ENCODE data around the gene COPS4.
"Not testable (repeated sequence)": the region's sequence is repeated elsewhere in the genome, so short reads cannot be mapped to it uniquely, and the experiment has no call there.

The COPS4 gene

DNA sequence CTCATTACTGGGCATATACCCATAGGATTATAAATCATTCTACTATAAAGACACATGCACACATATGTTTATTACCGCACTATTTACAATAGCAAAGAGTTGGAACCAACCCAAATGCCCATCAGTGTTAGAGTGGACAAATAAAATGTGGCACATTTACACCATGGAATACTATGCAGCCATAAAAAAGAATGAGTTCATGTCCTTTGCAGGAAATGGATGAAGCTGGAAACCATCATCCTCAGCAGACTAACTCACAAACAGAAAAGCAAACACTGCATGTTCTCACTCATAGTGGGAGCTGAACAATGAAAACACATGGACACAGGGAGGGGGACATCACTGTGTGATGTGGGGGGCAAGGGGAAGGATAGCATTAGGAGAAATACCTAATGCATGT is 11.4 kb upstream of the COPS4 start:
- not testable (repeated sequence) for DNase-seq (ENCODE audit: low read depth)

DNA sequence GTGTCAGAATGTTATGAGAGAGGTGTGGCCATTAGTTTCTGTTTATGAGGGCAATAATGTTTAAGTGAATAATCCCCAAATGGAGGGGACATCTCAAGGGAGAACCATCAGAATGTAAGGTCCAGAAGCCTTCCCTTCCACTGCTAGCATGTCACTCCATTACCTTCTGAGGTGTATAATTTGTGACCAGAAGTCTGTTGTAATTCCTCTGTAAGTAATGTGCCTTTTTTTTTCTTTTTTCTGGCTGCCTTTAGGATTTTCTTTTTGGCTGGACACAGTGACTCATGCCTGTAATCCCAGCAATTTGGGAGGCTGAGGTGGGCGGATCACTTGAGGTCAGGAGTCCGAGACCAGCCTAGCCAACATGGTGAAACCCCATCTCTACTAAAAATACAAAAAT is 10.8 kb upstream of the COPS4 start:
- DNase-seq (ENCODE audit: low read depth), result no peak

DNA sequence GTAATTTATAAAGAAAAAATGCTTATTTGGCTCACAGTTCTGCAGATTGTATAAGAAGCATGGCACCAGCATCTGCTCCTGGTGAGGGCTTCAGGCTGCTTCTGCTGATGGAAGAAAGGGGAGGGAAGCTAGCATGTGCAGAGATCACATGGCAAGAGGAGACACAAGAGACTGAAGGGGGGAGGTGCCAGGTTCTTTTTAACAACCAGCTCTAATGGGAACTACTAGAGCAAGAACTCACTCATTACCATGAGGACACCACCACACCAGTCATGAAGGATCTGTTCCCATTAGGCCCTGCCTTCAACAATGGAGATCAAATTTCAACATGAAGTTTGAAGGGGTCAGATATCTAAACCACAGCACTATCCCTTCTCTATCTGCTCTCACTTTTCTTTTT is 9.4 kb upstream of the COPS4 start:
- no peak for DNase-seq (ENCODE audit: low read depth)

DNA sequence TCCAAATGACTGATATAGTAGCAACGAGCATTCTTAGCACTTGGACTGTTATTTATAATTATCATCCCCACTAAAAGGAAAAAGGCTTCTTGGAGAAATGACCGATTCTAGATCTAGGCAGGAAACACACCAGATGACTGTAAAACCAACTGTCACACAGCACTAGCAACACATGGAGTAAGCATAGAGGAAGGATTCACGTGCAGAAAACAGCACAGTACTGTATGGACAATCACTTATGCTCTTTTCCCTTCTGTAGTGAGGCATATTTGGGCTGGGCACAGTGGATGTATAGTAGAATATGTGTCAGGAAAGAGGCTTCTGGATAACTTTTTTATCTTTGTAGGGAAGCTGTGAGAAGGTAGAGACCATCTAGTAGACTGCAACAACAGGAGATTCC is 6.0 kb upstream of the COPS4 start:
- DNase-seq (ENCODE audit: low read depth), result no peak

DNA sequence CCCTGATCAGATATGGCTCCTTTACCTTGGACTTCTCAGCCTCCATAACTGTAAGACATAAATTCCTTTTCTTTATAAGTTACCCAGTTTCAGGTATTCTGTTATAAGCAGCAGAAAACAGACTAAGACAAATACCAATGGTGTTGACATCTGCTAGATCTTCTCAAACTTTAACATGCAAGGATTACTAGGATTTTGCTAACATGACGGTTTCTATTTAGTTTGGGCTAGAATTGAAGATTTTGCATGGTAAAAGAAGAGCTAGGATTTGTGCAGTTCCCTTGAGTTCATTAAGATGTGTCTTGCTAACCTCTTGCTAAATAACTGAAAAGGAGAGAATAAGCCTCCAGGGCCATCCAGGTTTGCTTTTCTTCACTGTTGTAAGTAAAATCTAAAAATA is 5.3 kb upstream of the COPS4 start:
- no peak for DNase-seq (ENCODE audit: low read depth)

DNA sequence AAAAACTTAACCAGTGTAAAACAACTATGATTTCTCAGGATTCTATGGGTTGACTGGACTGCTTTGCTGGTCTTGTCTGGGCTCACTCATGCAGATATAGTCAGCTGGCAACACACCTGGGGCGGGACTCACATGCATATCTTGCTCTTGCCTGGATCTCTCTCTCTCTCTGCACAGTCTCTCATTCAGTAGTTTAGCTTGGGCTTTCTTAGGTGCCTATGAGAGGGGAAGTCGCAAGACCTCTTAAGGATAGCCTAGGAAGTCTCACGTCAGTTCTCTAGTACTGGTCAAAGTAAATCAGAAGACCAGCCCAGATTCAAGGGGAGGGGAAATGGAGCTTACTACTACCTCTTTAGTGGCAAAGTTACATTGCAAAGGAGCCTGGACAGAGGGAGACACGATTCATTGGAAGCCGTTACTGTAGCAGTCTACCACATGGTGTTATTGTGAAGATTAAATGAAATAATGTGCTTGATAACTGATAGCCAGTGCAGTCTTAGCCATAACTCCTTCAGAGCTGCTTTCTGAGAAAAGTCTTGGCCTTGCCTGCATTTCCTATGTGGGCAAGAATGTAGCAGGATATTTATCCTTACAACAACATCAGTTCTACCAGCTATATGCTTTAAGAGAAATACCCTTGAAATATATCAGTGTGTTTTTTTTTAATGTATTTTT is 2.1 kb downstream of the COPS4 start:
- DNase-seq (ENCODE audit: low read depth), result no peak

DNA sequence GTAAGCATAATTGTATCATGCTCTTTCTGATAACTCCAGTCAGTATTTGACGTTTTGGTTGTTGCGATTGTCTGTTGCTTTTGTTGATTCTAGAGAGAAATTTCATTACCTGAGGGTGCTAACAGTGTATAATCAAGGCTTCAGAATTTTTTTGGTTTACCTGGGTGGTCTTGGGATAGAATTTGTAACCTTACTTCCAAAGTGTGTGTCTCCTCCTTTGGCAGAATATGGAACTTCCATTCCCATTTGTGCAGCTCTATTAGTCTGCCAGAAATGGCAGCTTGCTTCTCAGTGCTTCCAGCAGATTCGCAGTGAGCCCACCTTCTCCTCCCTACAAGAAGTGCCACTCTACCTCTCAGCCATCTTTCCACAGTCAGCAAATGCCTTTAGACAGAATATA is 5.3 kb downstream of the COPS4 start:
- no peak for DNase-seq (ENCODE audit: low read depth)

DNA sequence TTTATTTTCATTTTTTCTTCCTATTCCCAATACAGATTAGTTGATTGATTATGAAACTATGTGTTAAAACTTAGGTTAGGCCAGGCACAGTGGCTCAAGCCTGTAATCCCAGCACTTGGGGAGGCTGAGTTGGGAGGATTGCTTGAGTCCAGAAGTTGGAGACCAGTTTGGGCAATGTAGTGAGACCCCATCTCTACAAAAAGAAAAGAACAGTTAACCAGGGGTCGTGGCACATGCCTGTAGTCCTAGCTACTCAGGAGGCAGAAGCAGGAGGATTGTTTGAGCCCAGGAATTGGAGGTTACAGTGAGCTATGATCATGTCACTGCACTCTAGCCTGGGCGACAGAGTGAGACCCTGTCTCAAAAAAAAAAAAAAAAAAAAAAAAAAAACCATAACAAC is 8.2 kb downstream of the COPS4 start:
- DNase-seq (ENCODE audit: low read depth), result not testable (repeated sequence)

DNA sequence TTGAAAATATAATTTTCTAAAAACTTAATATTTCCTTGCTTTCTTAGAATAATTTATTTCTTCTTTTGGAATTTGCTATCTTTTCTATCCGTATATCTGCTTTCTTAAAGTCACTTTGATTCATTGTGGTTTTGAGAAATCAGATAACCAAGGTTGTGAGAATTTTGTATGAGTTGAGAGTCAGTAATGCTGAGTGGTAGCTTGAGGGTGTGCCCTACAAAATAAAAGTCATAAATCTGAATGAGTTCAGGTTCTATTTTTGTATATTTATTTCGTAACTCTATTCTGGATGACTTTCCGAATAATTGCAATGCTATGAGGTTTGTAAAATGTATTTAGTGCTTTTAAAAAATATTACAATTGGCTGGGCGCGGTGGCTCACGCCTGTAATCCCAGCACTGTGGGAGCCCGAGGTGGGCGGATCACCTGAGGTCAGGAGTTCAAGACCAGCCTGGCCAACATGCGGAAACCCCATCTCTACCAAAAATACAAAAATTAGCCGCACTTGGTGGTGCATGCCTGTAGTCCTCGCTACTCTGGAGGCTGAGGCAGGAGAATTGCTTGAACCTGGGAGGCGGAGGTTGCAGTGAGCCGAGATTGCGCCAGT is 8.9 kb downstream of the COPS4 start:
- no peak for DNase-seq (ENCODE audit: low read depth)

DNA sequence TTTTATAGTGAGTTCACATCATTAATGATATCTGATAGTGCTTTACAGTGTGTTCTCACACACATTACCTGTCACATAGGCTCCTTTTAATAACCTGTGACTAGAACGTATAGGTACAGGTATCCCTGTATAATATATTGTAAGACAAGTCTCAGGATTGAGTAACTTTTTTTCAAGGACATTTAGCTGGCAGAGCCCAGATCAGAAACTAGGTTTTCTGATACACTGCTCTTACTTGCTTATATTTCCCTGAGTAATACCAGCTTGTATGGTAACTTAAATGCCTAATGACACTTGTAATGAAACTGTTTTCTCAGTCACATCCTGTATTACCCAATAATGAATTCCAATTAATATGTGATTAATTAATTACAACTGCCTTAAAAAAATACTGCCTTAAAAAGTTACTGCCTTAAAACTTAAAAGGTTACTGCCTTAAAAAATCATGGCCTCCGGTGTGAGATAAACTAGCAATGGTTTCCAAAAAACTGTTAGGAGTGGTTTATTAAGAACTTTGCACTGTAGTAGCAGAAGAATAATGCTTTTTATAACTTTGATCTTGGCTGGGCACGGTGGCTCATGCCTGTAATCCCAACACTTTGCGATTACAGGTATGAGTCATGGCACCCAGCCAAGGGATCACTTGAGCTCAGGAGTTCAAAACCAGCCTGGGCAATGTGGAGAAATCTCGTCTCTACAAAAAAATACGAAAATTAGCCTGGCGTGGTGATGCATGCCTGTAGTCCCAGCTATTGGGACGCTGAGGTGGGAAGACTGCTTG is 11.9 kb downstream of the COPS4 start:
- DNase-seq (ENCODE audit: low read depth), result no peak

DNA sequence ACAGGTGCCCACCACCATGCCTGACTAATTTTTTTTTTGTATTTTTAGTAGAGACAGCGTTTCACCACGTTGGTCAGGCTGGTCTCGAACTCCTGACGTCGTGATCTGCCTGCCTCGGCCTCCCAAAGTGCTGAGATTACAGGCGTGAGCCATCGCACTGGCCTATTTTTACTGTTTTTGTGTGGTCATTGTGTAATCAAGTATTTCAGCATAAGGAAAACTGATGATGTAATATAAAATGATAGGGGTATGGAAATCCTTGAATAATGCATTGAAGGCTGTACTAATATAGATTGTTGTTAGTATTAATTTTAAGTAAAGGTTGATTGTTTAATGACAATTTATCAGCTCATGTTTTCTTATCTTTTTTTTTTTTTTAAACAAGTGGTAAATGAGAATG is 13.8 kb downstream of the COPS4 start:
- DNase-seq (ENCODE audit: low read depth), result not testable (repeated sequence)

DNA sequence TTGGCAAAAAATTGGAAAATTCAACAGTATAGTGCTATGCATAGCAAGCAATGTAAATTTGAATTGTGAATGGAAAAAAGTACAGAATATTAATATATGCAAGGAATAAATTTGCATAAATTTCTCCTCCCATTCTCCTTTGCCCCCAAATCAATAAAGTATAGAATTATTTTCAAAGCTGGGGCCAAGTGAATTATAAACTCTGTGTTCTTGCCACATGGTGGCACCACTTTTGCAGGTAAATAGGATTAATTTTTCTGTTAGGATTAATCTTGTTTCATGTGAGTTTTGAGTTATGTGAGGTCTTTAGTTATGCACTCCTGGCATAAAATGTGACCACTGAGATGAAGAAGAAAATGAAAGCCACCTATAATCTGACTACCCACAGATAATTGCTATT is 19.9 kb downstream of the COPS4 start:
- DNase-seq (ENCODE audit: low read depth), result no peak

DNA sequence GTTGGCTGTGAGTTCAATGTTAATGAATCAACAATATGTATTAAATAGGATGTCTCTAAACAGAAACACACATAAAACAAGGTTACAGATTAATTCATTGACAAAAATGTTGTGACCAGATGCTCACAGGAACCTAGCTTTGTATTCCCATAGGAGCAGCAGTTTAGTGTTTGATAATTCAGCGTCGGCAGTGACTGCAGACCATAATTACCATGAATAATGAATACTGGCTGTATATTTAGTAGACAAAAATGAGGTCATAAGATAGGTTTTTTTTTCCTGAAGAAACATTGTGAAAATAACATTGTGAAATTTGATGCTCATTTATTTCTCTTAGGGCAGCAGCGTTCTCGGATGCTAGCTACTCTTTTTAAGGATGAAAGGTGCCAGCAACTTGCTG is 27.8 kb downstream of the COPS4 start:
- no peak for DNase-seq (ENCODE audit: low read depth)

DNA sequence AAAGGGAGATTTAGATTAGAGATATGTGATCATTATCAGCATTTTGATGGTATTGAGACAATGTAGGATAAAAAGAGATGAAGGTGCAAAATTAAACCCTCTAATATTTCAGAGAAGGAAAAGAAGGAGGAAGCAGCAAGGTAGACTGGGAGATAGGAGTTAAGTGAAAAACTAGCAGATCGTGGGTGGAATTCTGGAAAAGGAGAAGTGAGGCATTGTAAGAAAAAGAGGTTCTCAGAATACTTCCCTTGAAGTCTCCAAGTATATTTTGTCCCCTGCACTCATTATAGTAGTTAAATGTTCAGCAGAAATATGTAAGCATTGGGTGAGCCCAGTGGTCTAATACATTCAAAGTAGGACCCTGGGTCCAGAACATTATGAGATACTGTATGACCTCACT is 30.3 kb downstream of the COPS4 start:
- no peak for DNase-seq (ENCODE audit: low read depth)

DNA sequence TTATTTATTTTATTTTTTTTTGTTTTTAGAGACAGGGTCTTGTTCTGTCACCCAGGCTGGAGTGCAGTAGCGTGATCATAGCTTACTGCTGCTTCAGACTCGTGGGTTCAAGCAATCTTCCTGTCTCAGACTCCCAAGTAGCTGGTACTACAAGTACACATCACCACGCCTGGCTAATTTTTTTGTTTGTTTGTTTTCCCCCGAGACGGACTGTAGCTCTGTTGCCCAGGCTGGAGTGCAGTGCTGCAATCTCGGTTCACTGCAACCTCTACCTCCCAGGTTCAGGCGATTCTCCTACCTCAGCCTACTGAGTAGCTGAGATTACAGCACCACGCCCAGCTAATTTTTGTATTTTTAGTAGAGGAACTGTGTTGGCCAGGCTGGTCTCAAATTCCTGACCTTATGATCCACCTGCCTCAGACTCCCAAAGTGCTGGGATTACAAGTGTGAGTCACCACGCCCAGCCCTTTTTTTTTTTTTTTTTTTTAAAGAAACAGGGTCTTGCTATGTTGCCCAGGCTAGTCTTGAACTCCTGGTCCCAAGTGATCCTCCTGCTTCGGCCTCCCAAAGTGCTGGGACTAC is 32.2 kb downstream of the COPS4 start:
- no peak for DNase-seq (ENCODE audit: low read depth)

DNA sequence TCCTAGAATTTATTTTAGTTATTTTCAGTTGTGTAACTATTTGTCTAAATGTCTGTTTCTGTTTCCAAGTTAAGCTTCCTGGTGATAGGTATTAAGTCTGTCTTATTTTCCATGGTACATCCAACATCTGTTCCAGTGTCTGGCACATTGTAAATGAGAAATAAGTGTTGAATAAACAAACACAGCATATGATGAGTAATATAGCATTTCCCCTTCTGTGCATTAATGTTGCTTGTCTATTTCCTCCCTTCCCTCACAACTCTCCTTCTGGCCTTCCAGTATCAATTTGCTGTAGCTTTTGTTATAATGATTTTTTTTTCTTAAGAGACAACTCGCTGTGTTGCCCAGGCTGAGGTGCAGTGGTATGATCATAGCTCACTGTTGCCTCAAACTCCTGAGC is 36.1 kb downstream of the COPS4 start:
- no peak for DNase-seq (ENCODE audit: low read depth)

DNA sequence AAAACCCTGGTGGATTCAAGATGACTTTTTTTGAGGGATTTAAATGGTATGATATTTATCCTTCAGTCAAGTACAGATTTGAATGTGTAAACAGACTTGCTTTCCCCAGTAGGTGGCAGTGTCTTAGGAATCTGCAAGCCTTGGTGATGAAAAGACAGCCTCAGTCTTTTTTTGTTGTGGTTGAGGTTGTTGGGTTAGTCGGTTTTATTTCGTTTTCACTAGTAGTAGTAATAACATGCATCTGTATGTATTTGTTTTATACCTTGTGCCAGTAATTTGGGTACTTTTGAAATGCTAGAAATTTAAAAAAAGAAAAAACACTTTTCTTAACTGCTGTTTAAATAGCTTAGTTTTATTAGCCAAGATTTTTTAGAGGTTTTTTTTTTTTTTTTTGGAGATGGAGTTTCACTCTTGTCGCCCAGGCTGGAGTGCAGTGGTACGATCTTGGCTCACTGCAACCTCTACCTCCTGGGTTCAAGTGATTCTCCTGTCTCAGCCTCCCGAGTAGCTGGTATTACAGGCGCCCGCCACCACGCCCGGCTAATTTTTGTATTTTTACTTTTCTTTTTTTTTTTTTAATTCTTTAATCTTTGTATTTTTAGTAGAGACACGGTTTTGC is 39.2 kb downstream of the COPS4 start:
- DNase-seq (ENCODE audit: low read depth), result peak; percentile 68

DNA sequence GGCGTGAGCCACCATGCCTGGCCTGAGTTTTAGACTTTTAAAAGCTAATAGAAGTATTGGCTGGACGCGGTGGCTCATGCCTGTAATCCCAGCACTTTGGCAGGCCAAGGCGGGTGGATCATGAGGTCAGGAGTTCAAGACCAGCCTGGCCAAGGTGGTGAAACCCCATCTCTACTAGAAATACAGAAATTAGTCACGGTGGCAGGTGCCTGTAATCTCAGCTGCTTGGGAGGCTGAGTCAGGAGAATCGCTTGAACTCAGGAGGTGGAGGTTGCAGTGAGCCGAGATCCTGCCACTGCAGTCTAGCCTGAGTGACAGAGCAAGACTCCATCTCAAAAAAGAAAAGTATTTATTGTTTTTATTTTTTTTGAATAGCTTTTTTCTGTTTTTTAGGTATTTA is 39.8 kb downstream of the COPS4 start:
- DNase-seq (ENCODE audit: low read depth), result not testable (repeated sequence)

DNA sequence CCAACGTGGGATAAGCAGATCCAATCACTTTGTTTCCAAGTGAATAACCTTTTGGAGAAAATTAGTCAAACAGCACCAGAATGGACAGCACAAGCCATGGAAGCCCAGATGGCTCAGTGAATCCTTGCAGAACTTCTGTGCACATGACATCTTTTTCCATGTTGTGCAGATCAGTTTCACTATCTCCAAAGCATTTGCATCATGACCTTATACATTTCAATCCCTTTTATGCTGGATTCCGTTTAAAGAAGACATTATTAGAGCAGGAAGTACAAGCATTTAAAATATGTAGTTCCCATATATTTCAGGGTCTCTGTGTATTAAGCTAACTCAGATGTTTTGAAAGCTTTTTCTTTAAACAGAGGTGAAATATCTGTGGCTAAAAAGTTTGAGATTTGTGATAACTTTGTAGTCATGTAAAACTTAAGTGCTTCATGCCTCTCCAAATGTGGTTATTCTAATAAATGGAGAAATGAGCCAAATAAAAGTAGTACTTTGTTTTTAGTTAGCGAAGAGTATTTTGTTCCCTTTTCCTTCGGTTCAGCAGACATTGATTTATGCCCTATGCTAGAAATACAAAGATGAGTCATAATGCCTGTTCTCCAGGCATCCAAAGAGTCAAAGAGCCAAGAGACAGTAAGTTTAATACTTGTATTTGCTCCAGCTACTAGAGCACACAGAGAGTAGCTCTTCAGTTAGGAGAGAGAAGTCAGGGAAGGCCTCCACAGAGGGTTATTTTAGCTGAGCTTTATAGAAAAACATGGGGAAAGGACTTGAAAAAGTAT is 40.5 kb downstream of the COPS4 start:
- peak; percentile 22 for DNase-seq (ENCODE audit: low read depth)

DNA sequence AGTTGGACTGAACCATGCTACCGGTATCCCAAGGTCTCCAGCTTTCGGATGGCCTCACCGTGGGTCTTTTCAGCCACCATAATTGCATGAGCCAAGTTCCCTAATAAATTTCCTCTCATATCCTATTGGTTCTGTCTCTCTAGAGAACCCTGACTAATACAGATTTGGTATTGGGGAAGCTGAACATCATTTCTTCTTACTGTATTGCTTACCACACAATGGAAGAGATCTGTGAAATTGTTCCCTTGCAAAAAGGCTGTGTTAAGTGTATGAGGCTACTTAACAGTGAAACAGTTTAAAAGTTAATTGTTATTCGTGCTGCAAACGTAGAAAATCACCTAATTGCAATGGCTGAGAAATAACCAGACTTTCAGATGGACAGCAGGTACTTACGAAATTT is 45.6 kb downstream of the COPS4 start:
- no peak for DNase-seq (ENCODE audit: low read depth)

DNA sequence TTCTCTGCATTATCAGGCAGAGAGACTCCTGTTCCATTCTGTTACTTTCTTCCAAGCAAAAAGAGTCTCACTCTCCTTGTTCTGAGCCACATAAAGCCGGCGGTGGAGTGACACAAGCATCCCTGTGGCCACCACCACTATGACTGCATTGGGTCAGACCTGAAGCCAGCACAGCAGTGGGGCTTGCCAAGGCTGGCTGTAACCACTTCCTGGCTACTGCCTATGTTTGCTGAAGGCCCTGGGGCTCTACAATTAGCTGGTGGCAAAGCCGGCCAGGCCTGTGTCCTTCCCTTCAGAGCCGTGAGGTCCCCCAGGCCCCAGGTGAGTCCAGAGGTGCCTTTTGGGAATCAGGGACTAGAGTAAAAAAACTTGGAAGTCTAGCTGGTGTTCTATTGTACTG is 47.8 kb downstream of the COPS4 start:
- no peak for DNase-seq (ENCODE audit: low read depth)

DNA sequence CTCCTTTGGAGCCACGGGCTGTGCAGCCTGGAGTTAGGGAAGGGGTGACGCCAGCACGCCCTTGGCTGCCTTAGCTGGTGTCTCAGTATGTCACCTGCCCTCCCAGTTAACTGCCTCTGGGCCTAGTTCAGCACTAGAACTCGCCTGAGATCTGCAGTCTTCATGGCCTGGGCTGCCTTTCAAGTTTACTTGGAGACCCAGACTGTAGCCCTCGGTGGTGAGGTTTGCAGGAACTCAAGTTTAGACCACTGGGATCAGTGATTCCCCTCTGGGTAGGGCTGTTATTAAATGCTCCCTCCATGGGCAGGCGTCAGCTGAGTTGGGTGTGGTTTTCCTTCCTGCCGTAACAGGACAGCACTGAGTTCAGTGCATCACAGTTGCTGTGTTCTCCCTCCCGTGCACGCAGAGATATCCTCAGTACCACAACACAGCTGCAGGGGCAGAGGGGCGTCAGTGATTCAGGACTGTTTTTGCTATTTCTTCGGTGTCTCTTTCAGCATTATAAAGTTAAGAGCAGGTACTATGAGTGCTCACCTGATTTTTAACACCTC is 49.0 kb downstream of the COPS4 start:
- no peak for DNase-seq (ENCODE audit: low read depth)
